ENCODE data around the gene TARBP2.
A peak's percentile ranks its signal among the peaks of the same experiment; 100 is the strongest.
"Not testable (repeated sequence)": the region's sequence is repeated elsewhere in the genome, so short reads cannot be mapped to it uniquely, and the experiment has no call there.

TARBP2 gene

GRCh38 chr12:53515291-53515680 is 14.2 kb downstream of the TARBP2 start:
- no peak for DNase-seq (ENCODE audit: low spot score)

DNA sequence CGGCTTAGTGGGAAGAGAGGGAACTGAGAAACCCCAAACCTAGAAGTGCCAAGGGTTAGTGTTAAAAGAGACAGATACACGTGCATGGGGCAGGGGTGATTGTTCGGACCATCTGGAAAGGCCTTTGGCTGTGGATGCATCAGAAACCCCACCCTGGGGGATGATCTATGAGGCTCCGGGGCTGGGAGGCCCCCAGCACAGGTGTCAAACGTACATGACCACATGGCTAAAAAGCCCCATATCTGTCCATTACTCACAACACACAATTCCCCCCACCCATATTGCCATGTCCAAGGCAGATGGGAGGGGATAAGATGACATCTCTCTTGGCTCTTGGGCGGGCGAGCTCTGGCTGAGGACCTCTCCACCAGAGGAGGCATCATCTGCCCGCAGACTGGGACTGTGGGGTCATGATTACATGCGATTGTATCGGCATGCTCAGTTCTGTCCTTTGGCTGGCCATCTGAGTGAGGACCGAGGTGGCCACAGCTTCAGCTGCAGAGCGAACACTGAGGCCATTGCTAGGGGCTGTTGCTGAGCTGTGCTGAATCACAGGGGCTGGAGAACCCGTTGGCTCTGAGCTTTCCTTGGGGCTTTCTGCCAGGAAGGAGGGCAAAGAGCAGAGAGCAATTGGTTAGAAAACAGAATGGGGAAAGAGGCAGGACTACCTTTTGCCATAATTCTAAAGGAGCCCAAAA is 15.8 kb downstream of the TARBP2 start:
- DNase-seq (ENCODE audit: low spot score): no peak

- no peak for DNase-seq (ENCODE audit: low spot score)
Observed at GRCh38 chr12:53518381-53518780, 17.3 kb downstream of the TARBP2 start.

DNA sequence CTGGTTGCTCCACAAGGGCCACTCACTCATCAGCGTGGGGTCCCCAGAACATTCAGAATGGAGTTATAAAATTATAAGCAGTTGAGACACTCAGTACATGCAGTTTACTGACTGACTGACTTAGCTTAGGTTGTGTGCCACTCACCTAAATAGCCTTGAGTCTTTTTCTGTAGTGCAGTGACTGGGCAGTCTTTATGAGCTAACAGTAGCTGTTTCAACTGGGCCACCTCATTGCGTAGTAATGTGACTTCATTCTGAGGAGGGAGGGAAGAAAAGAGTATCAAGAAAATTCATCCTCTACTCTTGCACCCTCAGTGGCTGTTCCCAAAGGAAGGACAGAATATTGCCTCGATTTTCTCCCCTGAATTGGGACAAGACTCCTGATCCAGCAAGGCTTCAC is 22.0 kb downstream of the TARBP2 start:
- DNase-seq (ENCODE audit: low spot score): no peak

DNA sequence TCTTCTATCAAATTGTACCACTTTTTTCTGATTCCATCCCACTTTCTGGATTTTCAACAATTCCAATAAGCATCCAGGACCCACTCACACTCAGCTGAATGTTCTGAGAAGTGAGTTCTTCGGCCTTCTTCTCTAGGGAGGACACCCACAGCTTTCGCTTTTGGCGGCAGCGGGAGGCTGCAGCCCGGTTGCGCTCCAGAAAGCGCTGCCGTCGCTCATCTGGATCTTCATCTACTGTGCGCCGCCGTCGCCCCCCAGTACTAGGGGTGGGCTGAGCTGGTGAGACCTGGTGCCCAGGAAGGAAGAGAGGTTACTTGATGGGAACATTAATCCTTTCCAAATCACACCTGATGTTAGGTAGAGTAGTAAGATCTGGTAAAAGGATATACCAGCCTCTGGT is 23.4 kb downstream of the TARBP2 start:
- no peak for DNase-seq (ENCODE audit: low spot score)

DNA sequence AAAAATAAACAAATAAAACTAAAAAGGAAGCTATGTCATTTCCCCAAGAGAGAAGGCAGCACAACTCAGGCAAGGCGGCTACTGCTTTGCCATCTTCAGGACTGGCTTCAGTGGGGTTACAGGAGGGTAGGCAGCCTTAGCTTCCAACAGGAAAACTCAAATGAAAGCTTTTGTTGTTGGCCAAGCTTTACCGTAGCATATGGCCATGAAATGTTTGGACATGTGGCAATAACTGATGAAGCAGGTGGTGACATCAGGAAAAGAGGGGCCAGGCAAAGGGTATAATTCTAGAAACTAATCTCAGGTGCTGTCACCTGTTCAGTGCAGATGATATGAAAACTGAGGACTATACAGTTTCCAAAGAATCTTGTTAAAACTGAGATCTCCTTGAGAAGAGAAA is 29.0 kb downstream of the TARBP2 start:
- DNase-seq (ENCODE audit: low spot score): no peak

DNA sequence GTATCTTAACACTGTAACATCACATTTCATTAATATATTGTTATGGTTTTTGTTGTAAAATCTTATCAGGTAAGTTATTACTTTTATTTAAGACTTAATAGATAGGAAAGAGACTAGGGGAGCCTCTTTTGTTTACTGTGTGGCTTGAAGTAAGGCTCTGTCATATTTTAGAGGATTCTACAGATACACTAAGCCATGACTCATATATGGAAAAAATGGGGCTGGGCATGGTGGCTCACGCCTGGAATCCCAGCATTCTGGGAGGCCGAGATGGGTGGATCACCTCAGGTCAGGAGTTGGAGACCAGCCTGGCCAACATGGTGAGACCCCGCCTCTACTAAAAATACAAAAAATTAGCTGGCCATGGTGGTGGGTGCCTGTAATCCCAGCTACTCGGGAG is 29.8 kb downstream of the TARBP2 start:
- DNase-seq (ENCODE audit: low spot score): no peak

- DNase-seq (ENCODE audit: low spot score): no peak
Observed at GRCh38 chr12:53532021-53532420, 30.9 kb downstream of the TARBP2 start.

DNA sequence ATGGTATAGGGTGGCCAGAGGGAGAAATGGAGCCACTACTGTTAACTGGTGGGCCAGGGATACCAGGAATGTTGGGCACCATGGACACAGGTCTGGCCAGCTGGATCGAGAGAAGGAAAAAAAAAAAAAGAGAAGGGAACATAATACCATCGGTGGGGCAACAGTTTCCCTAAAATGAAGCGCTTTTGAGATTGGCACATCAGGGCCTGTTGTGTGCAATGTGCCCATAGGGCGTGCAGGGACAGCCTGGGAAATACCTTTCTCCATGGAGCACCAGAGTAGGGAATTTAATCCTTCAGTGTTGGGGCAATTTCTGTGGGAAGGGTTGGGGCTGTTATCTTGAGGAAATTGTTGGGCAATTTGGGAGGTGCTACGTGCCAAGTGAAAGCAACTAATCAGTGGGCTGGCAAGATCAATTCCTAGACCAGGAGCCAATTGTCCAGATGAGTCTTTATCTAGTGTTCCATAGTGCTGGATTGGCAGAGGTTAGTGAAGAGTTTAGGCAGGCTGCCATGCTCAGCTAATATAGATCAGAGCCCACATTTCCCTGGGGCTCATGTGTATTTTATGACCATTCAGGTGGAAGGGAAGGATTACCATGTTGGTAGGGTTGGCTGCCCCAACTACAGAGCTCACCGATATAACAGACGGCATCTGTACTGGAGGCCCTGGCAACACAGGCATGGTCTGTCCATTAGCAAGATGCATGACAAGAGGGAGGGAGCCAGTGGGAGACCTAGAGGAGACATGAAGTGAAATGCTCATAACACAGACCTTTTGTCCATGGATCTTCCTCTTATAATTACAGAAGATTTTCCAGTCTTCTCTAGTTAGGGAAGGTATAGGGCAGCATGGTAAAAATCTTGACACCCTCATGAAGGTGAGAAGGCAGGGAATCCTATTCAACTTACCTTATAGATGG is 31.7 kb downstream of the TARBP2 start:
- no peak for DNase-seq (ENCODE audit: low spot score)

DNA sequence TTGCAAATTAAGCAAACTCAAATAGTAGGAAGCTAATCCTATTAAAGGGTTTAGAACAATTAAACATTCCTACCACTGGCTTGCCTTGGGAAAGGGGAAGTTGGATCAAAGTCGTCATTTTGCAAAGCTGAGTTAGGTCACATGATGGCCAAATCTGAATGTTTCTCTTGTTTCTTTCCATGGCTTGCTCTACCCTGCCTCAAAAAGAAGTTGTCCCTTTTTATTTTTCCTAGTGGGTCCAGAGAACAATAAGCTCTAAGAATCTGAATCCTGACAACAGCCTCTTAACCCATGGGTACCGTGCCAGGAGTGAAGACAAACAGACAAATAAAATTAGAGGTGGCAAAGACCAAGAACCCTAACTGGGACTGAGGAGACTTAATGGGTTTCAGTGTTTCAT is 32.4 kb downstream of the TARBP2 start:
- DNase-seq (ENCODE audit: low spot score): no peak

DNA sequence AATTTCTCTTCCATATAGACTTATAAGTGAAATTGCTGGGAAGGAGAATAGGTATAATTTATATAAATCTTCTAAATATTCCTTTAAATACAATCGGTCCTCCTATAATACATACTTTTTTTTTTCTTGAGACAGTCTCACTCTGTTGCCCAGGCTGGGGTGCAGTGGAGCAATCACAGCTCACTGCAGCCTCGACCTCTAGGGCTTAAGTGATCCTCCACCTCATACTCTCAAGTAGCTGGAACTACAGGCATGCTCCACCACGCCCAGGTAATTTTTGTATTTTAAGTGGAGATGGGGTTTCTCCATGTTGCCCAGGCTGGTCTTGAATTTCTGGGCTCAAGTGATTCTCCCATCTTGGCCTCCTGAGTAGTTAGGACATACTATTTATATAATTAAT is 35.9 kb downstream of the TARBP2 start:
- no peak for DNase-seq (ENCODE audit: low spot score)

DNA sequence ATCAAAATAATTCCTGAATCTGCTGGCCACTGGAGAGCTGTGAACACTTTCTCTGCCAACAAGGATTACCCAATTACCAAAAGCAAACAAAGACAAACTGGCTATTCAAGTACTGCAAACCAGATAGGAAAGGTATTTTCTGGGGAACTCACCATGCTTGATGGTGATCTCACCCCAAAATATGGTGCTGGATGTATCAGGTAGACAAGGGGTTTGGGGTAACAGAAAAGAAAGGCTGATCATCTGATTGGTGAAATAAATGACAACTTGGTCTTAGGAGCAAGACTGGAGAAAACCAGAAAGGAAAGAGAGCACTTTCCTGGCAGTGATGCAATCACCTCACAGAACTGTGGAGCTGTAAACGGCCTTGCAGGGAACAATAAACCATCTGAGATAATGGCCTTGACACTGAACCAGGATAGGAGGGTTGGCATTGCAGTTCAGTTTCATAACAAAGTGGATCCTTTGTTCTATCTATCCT is 37.2 kb downstream of the TARBP2 start:
- DNase-seq (ENCODE audit: low spot score): peak; percentile 60

DNA sequence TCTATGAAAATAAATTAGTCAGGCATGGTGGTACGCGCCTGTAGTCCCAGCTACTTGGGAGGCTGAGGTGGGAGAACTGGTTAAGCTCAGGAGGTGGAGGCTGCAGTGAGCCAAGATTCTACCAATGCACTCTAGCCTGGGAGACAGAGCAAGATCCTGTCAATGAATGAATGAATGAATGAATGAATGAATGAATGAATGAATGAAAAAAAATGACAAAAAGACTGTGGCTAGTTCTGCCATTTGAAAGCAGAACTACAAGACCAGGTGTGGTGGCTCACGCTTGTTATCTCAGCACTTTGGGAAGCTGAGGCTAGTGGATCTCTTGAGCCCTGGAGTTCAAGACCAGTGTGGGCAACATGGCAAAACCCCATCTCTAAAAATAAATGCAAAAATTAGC is 38.4 kb downstream of the TARBP2 start:
- DNase-seq (ENCODE audit: low spot score): no peak

DNA sequence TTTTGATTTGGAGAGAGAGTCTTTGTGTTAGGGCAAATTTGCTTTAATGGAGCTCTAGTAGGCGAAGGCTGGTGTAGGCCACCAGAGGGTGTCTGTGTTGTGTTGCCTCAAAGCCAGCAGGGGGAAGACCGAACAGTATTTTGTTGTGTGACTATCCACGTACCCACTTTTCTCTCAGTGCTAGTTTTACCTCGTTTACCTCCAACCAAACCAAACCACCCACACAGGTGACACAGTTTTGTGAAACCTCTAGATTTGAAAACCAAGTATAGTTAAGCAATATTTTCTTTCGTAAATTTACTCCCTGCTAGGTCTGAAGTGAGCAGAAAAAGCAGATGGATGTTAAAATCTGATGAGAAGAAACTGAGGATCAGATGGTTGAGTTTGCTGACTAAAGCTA is 42.5 kb downstream of the TARBP2 start:
- peak; percentile 71 for DNase-seq (ENCODE audit: low spot score)

GRCh38 chr12:53548354-53548753 is 47.3 kb downstream of the TARBP2 start:
- not testable (repeated sequence) for DNase-seq (ENCODE audit: low spot score)

DNA sequence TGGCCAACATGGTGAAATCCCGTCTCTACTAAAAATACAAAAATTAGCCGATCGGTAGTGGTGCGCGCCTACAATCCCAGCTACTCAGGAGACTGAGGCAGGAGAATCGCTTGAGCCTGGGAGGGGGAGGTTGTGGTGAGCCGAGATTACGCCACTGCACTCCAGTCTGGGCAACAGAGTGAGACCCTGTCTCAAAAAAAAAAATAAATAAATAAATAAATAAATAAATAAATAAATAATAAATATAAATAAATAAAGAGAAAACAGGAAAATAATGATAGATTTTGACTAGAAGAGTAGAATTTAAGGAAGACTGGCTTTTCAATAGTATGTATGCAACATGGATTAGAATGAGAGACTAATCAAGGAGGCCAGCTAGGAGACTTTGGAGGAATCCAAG is 49.0 kb downstream of the TARBP2 start:
- DNase-seq (ENCODE audit: low spot score): not testable (repeated sequence)

- no peak for DNase-seq (ENCODE audit: low spot score)
Observed at GRCh38 chr12:53550595-53550994, 49.5 kb downstream of the TARBP2 start.

- no peak for DNase-seq (ENCODE audit: low spot score)
Observed at GRCh38 chr12:53551889-53552291, 50.8 kb downstream of the TARBP2 start.

- no peak for DNase-seq (ENCODE audit: low spot score)
Observed at GRCh38 chr12:53552361-53553327, 51.6 kb downstream of the TARBP2 start.

Data from HuH-7.5 (cell line).